GM19452 (cell line): ENCODE measurements around the gene ESYT2.
"Not testable (repeated sequence)": the region's sequence is repeated elsewhere in the genome, so short reads cannot be mapped to it uniquely, and the experiment has no call there.

Source experiments
- ATAC-seq: cut with Tn5 transposase; IDR thresholded peaks from one replicate; pipeline ENCODE4 v1.9.1; 2021; ENCODE audit not compliant: unreplicated experiment

ESYT2 gene

DNA sequence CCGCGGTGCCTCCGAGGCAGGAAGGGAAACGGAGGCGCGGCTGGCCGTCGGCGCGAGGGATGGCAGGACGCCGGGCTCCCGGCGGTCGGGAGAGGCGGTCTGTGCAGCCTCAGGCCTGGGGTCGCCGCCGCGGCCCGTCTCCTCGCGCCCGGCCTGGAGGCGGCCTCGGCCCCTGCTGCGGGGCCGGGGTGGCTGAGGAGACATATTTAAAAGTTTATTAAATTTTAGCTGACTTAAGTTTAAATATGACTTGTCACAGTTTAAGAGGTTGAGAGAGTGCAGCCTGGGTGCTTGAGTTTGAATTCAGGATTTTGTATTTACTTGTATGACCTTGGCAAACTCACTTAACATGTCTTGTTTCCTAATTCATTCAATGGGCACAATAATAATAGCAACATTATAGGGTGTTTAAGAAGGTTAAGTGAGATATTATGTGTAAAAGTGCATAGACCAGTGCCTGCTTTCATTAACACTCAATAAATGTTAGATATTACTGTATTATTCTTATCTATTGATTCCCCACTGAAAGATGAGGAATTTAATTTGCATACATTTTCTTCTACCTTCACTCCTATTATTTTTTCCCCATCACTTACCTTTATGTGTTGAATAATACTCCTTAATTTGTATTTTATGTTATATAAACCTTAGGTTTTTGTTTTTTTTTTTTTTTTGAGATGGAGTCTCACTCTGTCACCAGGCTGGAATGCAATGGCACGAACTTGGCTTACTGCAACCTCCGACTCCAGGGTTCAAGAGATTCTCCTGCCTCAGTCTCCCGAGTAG is 27.8 kb upstream of the ESYT2 start:
- ATAC-seq = peak; percentile 37

DNA sequence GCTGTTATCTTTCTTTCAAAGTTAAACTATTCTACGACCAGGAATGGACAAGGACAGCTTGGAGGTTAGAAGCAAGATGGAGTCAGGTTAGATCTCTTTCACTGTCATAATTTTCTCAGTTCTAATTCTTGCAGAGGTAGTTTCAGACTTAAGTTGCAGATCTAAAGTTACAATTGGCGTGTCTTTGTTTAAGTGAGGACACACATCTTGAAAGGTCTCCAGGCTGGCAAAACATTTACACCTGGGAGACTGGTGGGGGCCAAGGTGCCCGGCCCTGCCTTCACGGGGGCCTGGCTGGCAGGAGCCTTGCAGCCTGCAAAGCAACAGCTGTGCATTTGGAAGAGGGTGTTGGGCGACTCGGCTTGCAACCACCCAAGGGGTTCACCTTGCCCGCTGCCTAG is 25.4 kb upstream of the ESYT2 start:
- ATAC-seq = no peak

DNA sequence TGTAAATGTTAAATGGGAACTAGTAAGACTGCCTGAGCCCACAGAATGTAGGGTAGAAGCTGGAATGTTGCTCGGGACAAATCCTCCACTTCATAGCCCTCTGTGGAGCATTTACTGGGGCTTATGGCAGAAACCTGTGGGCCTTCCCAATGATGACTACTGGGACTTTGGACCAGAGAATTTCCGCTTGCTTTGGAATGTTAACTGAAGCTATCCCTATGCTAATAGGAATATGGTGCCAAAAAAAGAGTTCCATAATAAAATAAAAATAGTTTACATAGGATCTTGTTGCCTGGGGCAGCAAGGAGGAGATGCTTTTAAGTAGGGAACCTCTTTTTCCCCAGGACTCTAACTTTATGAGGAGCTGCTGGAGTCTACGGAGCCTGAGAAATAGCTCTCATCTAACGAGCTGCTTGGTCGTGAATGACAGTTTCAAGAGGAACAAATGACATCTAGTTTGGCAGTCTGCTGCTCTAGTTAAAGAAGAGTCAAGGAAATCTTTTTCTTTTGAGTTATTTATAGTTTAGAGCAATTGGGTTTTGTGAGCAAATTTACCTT is 21.3 kb upstream of the ESYT2 start:
- no peak for ATAC-seq

DNA sequence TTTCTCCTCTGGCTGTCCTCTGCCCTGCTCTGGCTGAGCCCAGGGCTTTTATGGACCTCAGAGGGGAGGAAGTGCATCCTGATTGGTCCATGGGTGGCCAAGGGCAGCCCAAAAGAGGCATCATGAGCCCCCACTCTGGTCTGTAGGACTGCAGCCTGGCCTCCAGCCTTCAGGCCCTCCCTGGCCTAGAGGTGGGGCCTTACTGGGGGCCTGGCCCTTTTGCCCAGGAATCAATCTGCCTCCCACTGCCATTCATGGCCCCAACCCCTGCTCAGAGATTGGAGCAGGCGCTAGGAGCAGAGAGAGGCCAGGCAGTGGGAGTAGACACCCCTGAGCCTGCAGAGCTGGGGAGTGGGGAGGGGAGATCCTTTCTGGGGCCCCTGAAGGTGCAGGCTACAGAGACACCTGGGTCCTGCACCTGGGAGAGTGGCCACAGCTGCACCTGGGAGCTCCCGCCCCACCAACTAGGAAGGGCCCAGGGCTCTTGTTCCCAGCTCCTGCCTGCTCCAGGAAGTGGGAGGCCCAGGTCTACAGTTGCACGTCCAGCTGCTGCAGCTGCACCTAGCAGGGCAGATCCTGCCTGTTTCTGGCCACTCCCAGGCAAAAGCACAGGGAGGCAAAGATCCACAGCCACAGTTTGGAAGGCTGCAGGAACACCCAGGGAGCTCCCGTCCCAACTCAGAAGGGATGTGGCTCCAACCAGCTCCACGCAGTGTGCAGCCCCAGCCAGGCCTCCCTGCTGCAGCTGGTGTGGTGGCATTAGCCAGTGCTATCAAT is 20.6 kb upstream of the ESYT2 start:
- no peak for ATAC-seq

DNA sequence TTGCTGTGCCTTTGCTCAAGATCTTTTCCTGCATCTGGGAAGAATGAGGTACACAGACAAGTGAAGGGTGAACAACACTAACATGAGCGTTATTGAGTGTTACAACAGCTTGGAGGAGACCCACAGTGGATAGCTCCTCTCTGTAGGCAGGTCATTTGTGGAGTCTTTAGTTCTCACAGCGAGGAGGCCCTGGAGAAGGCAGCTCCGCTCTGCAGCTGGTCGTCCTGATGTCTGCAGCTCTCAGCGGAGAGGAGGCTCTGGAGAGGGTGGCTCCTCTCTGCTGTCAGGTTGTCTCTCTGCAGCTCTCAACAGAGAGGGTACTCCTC is 20.1 kb upstream of the ESYT2 start:
- no peak for ATAC-seq

DNA sequence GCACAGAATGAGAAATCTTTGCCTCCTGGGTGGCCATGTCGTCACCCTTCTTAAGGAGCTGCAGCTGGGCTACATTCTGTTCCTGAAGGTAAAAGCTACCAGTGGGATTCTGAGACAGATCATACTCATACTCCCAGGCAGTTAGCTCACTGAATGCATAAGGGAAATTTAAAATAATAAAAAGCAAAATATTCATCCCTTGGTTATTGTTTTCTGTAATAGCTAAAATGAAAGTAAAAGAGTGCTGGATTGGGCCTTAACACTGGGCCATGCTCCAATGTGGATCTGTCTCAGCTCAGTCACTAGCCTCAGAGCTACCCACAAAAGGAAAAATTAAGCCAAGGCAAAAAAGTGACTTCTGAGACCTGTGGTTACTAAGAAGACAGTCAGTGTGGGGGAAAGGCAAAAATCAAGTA is 18.1 kb upstream of the ESYT2 start:
- ATAC-seq = no peak

DNA sequence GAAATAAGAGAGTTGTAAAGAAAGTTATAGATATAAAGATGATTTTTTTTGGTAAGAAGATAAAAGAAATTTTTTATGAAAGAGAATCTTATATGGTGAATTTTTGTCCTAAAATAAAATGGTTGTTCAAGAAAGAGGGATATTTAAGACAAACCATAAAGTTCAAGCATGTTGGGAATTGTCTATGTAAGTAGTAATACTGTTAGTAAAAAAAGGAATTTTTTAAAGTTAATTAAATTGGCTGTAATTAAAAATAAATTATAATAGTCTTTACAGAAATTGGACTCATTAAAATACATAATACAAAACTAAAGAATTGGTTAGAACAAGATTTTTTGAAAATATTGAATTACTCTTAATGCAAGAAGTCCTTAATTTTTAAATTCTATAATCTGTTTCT is 17.0 kb upstream of the ESYT2 start:
- no peak for ATAC-seq

DNA sequence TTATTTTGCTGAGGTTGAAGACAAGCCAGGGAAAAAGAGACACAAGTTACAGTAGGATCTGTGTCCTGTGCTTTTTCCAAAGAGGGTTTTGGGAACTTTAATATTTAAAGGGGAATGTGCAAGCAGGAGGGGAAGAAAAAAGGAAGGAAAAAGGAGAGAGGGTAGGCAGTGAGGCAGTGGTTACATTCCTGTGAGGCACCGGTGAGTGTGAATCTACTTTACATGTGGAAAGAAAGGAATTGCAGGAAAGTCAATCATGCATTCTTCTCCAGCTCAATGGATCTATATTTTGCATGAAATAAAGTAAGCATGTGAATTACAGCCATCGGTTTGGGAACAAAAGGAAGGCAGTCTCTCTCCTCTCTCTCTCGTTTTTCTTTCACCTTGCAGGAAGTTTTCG is 14.5 kb upstream of the ESYT2 start:
- no peak for ATAC-seq

DNA sequence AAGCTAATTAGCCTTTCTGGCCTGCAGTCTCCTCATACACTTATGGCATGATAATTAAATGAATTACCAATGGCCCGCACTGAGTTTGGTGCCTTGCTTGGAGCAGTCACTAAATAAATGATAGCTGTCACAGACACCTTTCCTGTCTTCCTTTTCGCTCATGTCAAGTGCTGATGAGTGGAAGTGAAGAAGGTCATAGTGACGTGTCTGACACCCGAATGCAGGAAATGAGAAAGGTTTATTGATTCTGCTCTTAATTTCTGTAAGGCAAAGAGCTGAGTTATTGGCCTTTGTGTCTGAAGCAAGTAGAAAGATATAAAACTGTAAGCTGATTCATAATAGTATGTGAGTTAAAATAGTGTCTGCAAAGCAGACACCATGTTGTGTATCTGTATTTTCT is 13.2 kb upstream of the ESYT2 start:
- ATAC-seq = no peak

DNA sequence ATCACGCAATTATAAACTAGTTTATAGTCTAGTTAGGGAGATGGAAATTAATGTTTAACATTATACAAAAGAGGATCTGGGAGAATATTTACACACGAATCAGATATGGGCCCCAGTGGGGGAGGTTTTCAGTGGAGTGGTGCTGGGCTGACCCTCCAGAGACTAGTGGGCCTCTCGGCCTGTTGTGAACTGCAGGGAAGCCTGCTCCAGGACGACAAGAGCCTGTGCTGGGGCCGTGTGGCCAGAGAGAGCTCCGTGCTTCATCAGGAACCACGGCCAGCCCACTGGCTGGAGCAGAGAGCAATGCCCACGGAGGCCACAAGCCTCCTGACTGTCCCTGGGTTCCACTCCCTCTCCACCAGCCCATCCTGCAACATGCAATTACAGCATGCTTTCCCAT is 11.3 kb upstream of the ESYT2 start:
- ATAC-seq = no peak

DNA sequence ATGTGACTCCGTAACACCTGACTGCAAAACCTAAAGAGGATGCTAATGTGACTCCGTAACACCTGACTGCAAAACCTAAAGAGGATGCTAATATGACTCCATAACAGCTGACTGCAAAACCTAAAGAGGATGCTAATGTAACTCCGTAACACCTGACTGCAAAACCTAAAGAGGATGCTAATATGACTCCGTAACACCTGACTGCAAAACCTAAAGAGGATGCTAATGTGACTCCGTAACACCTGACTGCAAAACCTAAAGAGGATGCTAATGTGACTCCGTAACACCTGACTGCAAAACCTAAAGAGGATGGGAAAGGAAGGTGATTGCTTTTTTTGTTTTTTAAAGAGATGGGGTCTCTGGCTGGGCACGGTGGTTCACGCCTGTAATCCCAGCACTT is 9.9 kb upstream of the ESYT2 start:
- not testable (repeated sequence) for ATAC-seq

DNA sequence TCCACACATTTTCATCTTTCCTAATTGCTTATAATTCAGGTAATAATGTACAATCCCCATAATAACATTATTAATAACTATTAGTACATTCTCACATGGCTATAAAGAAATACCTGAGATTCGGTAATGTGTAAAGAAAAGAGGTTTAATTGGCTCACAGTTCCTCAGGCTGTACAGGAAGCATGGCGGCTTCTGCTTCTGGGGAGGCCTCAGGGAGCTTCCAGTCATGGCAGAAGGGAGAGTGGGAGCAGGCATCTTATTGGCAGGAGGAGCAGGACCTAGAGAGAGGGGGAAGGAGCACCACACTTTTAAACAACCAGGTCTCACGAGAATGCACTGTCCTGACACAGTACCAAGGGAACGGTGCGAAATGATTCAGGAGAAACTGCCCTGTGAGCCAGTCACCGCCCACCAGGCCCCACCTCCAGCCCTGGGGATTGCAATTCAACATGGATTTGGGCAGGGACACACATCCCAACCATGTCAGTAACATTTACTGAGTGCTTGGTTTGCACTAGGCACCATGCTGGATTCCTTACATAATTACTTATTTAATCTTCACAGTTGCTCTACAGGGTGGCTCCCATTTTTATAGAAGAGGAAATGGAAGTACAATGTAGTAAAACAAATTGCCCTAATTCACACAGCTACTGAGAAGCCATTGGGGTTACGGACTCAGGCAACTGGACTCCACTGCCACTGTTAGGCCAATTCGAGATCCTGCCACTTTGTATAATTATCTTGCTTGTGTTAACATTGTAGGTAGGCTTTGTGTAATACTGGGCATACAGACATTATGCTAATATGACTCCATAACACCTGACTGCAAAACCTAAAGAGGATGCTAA is 8.7 kb upstream of the ESYT2 start:
- no peak for ATAC-seq

DNA sequence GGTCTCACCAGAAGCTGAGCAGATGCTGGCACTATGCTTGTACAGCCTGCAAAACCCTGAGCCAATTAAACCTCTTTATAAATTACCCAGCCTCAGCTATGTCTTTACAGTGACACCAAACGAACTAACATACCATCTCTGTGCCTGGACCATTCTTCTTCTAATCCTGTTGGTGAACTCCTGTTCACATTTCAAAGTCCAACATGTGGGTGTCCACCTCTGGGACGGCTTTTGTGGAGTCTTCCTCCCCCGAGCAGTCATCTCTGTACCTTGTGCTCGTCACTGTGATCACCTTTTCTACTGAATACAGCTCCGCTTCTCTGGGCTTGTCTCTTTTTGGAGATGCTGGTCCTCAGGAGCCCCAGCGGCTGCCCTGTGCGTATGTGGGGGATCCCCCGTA is 7.4 kb upstream of the ESYT2 start:
- ATAC-seq = no peak

DNA sequence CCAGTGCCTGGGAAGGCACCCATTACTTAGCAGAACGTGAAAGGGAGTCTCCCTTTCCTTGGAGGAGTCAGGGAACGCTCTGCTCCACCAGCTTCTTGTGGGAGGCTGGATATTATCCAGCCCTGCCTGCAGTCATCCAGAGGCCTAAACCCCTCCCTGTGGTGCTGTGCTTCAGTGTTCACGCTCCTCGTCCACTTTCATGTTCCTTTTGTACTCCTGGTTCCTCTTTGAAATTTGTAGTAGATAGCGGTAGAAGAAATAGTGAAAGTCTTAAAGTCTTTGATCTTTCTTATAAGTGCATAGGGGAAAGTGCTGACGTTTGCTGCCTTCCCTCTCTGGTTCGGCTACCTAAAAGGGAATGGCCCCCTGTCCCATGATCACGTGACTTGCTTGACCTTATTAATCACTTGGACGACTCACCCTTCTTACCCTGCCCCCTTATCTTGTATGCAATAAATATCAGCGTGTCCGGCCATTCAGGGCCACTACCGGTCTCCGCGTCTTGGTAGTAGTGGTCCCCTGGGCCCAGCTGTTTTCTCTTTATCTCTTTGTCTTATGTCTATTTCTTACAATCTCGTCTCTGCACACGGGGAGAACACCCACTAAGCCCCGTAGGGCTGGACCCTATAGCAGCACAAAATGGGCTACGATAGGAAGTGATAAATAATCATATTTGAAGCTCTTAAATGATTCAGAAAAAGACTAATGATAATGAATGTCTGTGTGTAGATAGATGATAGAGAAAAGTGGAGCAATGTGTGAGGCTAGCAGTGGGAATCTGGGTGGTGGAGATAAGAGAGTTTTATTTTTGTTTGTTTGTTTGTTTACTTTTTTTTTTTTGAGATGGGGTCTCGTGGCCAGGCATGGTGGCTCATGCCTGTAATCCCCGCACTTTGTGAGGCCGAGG is 5.8 kb upstream of the ESYT2 start:
- no peak for ATAC-seq

DNA sequence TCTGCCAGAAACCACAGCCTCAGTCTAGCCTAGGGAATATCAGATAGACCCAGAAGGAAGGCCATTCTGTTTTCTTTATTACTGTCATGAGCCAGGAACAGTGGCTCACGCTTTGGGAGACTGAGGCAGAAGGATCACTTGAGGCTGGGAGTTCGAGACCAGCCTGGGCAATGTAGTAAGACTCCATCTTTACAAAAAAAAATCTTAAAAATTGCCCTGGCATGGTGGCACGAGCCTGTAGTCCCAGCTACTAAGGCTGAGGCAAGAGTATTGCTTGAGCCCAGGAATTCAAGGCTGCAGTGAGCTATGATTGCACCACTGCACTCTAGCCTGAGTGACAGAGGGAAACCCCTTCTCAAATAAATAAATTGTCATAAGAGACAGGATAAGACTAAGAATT is 3.7 kb upstream of the ESYT2 start:
- no peak for ATAC-seq

DNA sequence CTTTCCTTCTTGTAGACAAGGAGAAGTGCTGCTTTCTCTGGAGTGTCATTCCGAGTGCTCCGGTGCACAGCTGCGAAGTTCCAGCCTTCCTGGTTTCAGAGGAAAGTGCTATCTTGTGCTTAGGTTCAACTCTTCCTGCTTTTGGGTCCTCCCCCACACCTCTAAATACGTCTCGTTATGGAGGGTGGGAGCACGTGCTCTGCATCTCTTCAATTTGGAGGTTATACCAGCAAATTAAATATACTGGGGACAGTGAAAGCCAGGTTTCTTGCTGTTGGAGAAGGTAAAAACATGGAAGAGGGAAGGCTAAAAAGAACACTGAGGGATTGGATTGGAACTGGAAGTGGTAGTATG is 2.4 kb upstream of the ESYT2 start:
- ATAC-seq = no peak

DNA sequence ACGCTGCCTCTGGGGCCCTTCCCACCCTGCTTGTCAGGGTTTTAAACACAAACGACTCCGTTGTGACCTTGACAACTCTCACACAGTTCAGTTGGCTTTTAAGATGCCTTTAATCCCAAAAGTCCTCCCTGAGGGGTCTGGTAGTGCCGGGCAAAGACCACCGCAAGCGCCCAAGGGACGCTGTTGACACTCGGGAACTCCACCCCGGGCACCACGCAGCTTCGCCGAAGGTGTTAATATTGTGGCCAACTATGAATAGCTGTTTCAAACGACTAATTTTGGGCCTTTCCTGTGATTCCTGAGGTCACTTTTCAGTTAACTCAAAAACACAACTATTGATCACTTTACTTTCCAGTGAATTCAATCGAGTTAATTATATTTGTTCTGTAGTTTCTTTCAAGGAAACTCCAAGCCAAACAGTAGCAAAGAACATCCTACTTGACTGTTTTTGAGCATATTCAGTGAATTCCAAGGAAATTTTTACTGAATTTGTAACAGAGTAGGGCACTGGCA is 958 bp upstream of the ESYT2 start:
- no peak for ATAC-seq

DNA sequence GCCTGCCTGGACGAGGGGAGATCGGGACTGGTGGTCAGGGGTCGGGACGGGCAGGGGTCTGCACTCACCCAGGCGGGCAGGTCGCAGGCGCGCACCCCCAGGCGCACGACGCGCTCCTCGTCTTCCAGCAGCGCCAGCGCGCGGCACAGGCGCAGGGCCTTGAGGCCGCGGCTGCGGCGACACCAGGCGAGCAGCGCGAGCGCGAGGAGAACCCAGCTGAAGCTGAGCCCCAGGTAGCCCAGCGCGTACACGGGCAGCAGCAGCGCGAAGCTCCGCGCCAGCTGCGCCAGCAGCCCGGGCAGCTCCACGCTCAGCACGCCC is 328 bp downstream of the ESYT2 start:
- peak; percentile 53 for ATAC-seq

DNA sequence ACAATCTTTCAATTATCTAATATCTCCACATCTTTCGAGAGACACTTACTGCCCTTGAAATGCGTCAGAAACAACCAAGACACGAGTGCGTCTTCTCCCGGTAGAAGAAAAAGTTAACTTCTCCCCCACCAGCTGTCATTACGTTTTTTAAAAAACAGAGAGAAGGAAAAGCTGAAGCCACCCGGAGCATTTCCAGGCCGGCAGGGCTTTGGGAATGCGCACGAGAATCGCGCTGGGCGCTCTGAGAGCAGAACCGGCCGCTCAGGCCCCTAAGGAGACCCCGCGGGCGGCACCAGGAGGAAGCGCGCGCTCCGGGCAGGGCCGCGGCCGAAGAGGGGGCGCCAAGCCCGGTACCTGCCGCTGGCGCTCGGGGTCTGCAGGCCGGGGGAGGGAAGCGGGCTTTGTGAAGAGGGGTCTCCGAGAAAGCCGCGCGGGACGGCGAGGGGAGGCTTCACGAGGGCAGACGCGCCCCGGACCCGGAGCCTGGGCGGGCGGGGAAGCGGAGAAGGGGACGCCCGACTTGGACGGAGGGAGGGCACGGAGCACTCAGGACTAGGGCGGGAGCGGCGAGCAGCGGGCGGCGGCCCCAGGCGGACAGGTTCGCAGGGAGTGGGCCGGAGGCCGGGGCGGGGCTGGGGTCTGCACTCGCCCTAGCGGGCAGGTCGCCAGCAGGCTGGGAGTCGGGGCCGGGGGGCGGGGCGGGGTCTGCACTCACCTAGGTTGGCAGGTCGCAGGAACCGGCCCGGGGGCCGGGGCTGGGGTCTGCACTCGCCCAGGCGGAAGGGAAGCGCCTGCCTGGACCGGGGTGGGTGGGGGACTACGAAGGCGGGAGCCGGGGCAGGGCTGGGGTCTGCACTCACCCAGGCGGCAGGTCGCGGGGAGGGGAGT is 932 bp downstream of the ESYT2 start:
- ATAC-seq = no peak
